ENCODE data around the gene PDCD2.

GRCh38 chr6:170596426-170596825 is 12.0 kb upstream of the PDCD2 start:
- TF ChIP-seq, protein P1, sequence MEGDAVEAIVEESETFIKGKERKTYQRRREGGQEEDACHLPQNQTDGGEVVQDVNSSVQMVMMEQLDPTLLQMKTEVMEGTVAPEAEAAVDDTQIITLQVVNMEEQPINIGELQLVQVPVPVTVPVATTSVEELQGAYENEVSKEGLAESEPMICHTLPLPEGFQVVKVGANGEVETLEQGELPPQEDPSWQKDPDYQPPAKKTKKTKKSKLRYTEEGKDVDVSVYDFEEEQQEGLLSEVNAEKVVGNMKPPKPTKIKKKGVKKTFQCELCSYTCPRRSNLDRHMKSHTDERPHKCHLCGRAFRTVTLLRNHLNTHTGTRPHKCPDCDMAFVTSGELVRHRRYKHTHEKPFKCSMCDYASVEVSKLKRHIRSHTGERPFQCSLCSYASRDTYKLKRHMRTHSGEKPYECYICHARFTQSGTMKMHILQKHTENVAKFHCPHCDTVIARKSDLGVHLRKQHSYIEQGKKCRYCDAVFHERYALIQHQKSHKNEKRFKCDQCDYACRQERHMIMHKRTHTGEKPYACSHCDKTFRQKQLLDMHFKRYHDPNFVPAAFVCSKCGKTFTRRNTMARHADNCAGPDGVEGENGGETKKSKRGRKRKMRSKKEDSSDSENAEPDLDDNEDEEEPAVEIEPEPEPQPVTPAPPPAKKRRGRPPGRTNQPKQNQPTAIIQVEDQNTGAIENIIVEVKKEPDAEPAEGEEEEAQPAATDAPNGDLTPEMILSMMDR (IDR thresholded peaks at IDR 0.05) = no peak
- no peak for TF ChIP-seq ZFX (IDR thresholded peaks at IDR 0.05; ENCODE audit: borderline replicate concordance)
